Measurements from ENCODE around the gene CUX1.

- TF ChIP-seq YY1 (IDR thresholded peaks at IDR 0.05; ENCODE audit: insufficient read depth, insufficient read length) (no peak), ZNF274 (IDR thresholded peaks at IDR 0.05; ENCODE audit: low read depth, low read length) (no peak), SUZ12 (IDR thresholded peaks at IDR 0.05; ENCODE audit: extremely low read depth, insufficient read depth, insufficient read length) (no peak)
Observed at GRCh38 chr7:102132209-102132752, 314.9 kb downstream of the CUX1 start.

Measured in NT2/D1 (cell line).